ENCODE data around the gene SLC9A9.
"Not testable (repeated sequence)": the region's sequence is repeated elsewhere in the genome, so short reads cannot be mapped to it uniquely, and the experiment has no call there.

SLC9A9 gene

DNA sequence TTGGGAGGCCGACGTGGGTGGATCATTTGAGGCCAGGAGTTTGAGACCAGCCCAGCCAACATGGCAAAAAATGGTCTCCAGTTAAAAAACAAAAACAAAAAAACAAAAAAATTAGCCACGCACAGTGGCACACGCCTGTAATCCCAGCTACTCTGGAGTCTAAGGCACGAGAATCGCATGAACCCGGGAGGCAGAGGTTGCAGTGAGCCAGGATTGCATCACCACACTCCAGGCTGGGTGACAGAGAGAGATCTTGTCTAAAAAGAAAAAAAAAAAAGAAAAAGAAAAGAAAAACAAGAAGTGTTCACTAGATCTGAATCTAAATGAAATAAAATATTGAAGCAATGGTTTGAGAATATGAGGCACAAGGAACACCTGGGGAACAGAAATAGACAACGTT lies 36.7 kb downstream of the SLC9A9 start:
- FAIRE-seq, result no peak
- no peak for DNase-seq (ENCODE audit: insufficient read length, low spot score)

GRCh38 chr3:143810953-143811265 lies 37.4 kb downstream of the SLC9A9 start:
- FAIRE-seq (no peak), DNase-seq (ENCODE audit: insufficient read length, low spot score) (no peak)

DNA sequence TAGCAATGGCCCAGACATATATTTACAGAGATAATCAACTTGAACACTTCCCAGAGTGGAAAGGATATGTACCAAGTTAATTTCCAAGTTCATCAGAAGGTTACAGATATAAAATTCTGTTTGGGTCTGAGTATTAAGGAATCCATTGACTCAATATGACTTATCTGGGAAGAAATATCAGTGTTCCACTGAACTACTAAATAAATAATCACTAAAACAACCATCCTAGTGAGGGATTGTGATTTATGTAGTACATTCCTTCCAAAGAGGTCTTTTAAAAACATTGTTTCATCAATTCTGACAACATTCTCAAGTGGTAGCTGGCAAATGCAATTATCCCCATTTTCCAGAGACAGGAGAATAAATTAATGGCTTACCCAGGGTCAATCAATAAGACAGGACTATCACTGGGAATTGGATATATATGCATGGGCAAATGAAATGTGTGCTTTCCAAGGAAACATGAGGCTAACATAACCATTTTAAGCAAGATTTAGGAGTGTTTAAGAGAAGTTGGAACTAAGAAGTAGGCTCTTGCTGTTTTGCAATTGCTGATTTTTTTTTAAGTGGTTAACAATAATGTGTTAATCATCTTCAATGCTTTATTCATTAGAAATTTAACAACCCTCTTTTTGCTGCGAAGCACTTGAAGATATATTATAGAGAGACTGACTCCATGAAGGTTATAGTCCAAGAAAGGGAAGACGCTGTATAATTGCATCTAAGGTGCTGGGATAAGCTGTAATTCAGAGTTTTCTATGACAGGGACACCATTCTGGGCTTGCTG lies 37.9 kb downstream of the SLC9A9 start:
- FAIRE-seq (no peak), DNase-seq (ENCODE audit: insufficient read length, low spot score) (no peak)

DNA sequence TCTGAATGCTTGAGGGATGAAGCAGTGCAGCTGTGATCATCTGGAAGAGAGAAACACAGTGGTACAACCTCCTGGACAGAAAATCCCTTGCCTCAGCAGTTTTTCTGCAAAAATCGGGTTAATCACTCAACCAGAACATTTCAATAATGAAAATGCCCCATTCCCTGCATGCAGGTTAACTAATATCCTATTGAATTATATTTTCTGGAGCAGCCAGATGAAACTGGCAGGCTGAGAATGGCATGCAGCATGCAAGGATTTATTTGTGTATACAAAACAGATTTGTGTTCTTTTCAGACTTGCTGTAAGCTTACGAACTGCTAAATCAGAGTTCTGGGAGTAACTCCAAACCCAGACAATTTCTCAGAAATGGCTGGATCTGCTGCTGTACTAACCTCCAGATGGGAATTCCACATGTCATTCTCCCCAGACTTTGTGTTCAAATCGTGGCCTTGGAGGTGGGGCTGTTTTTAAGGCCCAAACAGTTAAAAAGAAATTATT lies 39.1 kb downstream of the SLC9A9 start:
- FAIRE-seq (no peak), DNase-seq (ENCODE audit: insufficient read length, low spot score) (no peak)

DNA sequence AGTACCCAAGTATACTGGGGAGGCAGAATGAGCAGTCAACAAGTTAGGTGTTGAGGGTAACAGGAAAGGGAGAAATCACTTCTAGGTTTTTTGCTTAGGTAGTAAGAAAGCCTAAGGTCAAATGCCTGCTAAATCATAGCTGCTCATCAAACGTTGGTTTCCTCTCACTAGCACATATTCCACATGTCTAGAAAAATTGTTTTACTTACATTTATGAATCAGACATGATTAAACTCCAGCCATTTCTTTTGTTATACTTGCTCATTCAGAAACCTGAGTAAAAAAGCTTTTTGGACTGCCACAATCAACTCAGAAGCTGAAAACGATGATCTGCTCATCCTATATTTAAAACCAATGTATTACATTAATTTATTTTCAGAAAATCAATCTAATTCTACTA lies 40.2 kb downstream of the SLC9A9 start:
- FAIRE-seq (no peak), DNase-seq (ENCODE audit: insufficient read length, low spot score) (no peak)

DNA sequence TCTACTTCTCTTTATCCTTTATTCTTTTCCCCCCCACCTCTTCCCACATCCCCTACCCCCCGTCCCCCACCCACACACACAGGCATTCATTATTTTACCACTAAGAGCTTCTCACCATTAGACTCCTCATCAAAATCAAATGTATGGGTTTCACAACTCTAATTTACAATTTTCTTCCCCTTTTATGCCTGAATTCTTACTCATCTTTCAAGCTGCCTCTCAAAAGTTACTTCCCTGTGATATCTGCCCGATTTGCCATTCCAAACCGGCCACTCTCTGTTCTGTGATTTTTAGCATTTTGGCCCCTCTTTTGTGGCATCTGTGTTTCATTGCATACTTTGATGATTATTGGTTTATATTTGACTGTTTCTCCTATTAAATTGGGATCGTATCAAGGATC lies 42.2 kb downstream of the SLC9A9 start:
- FAIRE-seq, result no peak
- DNase-seq (ENCODE audit: insufficient read length, low spot score), result no peak

DNA sequence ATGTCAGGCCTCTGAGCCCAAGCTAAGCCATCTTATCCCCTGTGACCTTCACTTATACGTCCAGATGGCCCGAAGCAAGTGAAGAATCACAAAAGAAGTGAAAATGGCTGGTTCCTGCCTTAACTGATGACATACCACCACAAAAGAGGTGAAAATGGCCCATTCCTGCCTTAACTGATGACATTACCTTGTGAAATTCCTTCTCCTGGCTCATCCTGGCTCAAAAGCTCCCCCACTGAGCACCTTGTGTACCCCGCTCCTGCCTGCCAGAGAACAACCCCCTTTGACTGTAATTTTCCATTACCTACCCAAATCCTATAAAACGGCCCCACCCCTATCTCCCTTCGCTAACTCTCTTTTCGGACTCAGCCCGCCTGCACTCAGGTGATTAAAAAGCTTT lies 42.8 kb downstream of the SLC9A9 start:
- not testable (repeated sequence) for FAIRE-seq; DNase-seq (ENCODE audit: insufficient read length, low spot score)

GRCh38 chr3:143801046-143801445 lies 47.2 kb downstream of the SLC9A9 start:
- not testable (repeated sequence) for FAIRE-seq; DNase-seq (ENCODE audit: insufficient read length, low spot score)

DNA sequence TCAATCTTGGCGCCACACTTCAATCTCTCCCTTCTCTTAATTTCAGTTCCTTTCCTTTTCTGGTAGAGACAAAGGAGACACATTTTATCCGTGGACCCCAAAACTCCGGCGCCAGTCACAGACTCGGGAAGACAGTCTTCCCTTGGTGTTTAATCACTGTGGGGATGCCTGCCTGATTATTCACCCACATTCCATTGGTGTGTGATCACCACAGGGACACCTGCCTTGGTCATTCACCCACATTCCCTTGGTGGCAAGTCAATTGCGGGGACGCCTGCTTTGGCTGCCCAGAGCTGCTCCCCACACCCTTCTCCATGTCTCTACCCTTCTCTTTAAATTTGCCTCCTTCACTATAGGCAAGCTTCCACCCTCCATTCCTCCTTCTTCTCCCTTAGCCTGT lies 50.1 kb downstream of the SLC9A9 start:
- not testable (repeated sequence) for FAIRE-seq; DNase-seq (ENCODE audit: insufficient read length, low spot score)

GRCh38 chr3:143795874-143796273 lies 52.4 kb downstream of the SLC9A9 start:
- DNase-seq (ENCODE audit: insufficient read length, low spot score), result no peak
- no peak for FAIRE-seq

DNA sequence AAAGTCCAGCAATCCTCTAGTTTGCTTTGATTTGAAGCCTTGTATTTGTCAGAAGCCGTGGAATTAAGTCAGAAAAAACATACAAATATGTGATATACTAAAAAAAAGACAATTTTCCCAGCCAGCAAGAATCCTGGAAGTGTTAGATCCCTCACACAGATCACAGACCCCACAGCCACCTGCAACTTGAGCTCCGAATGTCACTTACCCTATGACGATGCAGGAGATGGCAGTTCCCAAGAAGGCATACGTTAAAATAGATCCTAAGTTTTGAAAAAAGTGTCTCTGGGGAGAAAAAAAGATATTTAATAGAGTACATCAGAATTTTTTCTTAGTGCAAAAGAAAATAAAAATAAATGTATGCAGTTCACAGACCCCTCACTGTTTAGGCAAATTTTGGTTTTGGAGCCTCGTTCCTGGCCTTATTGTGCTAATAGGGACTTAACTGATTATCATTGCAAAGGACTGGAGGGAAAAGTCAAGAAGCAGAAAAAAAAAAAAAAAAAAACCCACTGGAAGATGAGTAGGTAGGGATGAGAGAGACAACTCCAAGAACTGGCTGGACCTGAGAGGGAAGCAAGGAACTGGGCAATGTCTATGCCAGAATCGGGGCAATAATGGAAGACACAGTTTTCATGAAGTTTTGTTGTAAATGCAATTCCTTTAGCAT lies 53.3 kb downstream of the SLC9A9 start:
- no peak for DNase-seq (ENCODE audit: insufficient read length, low spot score)
- no peak for FAIRE-seq

- DNase-seq (ENCODE audit: insufficient read length, low spot score) (no peak), FAIRE-seq (no peak)
Measured at GRCh38 chr3:143793971-143794370, 54.3 kb downstream of the SLC9A9 start.

DNA sequence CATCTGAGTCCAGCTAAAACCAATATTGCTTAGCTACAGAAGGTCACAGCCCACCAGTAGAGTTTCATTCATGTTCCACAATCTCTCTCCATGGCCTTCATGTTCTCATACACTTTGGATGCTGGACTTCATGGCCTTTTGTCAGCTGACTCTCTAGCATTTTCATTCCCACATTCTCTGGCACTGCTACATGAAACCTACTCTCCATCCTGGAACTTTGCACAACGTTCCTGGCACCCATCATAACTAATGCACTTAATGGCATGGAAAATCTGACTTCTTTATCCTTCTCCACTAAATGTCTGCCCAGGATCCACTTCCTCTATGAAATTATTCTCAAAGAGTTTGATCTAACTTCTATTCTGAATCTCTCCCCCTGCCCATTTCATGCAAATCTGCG lies 56.9 kb downstream of the SLC9A9 start:
- FAIRE-seq, result no peak
- DNase-seq (ENCODE audit: insufficient read length, low spot score), result no peak

DNA sequence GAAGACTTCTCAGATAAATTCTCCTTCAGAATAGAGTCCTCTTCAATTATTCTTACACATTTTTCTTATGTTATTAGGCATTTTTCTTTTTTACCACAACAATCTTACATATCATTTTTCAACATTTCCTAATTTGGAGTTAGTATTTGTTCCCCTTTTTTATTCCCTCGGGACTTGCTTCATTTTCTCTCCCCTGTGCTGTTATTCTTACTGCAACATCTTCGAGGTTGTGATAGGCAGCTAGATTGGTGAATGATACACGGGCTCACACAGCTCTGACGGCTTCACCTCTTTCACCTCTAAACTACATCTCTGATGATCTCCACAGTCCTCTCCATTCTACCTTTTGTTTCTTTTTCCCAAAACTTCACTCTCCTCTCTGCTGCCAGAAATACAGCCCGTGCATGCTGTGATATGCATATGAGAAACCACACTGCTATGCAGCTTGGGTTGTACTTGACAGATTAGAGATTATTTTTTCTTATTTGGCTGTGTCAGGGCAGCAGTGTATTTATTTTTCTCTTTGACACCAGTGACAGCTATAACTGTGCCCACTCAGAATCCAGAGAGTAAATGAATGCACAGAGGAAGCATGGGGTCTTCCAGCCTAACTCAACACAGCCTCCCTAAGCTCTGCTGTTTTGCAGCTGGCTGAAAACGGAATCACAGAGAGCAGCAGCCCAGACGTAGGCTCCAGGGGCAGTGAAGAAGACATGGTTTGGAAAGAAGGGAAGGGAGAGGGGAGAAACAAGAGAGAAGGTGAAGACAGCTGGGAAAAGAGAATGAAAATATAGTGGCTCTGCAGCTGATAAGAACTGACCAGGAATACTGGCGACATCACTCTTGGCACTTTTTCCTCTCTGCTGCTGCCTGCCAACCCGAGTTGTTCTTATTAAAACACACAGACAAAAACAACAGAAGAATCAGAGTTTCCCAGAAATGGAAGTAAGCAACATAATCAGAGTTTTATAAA lies 61.8 kb downstream of the SLC9A9 start:
- DNase-seq (ENCODE audit: insufficient read length, low spot score), result no peak
- no peak for FAIRE-seq

- no peak for DNase-seq (ENCODE audit: insufficient read length, low spot score)
- FAIRE-seq, result no peak
Measured at GRCh38 chr3:143784446-143784845, 63.8 kb downstream of the SLC9A9 start.

- FAIRE-seq, result no peak
Measured at GRCh38 chr3:143783851-143784370, 64.4 kb downstream of the SLC9A9 start.

DNA sequence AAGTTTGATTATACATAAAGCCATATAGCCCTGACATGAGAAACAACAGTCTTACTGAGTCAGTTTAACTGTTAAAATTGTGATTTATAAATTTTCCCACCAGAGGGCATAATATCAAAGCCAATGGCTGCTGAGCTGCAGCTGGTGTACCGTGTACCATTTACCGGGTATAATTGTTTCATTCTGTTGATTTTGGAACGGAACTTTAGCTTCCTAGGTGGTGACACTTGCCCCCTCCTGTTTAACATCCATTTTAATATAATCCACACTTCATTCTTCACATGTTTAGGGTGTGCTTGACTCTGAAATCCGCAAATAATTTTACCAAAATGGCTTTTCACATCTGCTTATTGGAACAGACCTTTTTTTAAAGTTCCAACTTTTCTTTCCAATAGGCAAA lies 72.8 kb downstream of the SLC9A9 start:
- DNase-seq (ENCODE audit: insufficient read length, low spot score) (peak; percentile 52), FAIRE-seq (no peak)

More at GRCh38 chr3:143783851-143784370, 64.4 kb downstream of the SLC9A9 start:
- DNase-seq (ENCODE audit: insufficient read length, low spot score), result no peak

- FAIRE-seq, result no peak
- no peak for DNase-seq (ENCODE audit: insufficient read length, low spot score)
Measured at GRCh38 chr3:143771939-143772338, 76.3 kb downstream of the SLC9A9 start.

DNA sequence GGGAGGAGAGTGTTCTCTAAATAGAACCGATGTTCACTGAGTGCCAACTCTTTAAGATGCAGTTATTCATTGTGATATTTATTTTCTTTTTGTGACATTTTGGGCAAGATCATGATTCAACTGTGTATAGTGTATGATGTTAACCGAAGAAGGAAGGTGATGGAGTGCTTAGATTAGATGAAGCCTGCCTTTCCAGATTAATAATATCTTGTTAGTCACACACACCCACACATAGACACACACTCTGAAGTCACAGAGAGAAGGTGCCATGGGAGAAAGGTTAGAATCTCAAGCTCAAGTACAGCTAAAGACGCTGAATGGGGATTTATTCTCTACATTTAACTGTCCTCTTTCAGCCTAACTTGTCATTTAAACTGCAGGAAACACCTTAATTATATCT lies 77.0 kb downstream of the SLC9A9 start:
- DNase-seq (ENCODE audit: insufficient read length, low spot score) (no peak), FAIRE-seq (no peak)

GRCh38 chr3:143770391-143770790 lies 77.9 kb downstream of the SLC9A9 start:
- FAIRE-seq (no peak), DNase-seq (ENCODE audit: insufficient read length, low spot score) (no peak)

DNA sequence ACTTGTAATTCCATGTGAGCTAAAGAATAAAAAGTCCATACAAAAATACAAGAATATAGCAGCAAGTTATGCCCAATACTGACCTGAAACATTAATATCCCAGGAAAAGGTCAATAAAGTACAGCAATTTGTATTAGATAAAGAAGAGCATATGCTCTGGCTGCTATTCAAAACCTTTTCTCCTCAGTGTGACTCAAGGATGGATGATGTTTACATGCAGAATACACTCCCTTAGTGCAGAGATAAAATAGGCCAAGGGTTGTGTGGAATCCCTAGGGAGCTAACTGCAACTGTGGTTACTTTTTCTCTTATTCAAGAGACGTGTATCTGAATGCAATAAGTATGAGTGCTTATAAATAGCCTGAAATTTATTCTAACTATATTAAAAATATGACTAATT lies 78.7 kb downstream of the SLC9A9 start:
- DNase-seq (ENCODE audit: insufficient read length, low spot score), result no peak
- FAIRE-seq, result no peak

Measured in HTR-8/SVneo (cell line).